SK-N-SH (cell line): Measurements from ENCODE around the gene FLYWCH1. TPM values are rescaled to one million over a fixed set of nuclear protein-coding genes. Genes with fewer than 3 reads are reported as not detected.

Experiments used
- CTCF ChIA-PET: fragments of 300-600, 350-600 bp; formaldehyde crosslinking; extraction: SDS; loops from one replicate; lab custom pipeline; 2021; lab: Yijun Ruan, JAX
- POLR2A ChIA-PET: fragments of 350-600 bp; sonication (Branson Sonifier 250); formaldehyde crosslinking; extraction: SDS; loops from one replicate; lab custom pipeline; 2020; ENCODE audit warnings: antibody characterized with exemption, inconsistent platforms; lab: Yijun Ruan, JAX
- DNase-seq: peaks from one replicate; pipeline ENCODE4 v3.0.0; 2012
- H2AFZ ChIP-seq: fragments of 200-600 bp; sonication (generic); 2 replicates; pipeline ENCODE4 v1.8.1; 2016; ENCODE audit warnings: antibody characterized with exemption, mild to moderate bottlenecking, low read depth
- H3F3A ChIP-seq: fragments of 200-600 bp; sonication (generic); replicated peaks from 2 replicates; pipeline ENCODE3; 2016; ENCODE audit warnings: antibody characterized with exemption, mild to moderate bottlenecking; ENCODE audit not compliant: insufficient read depth
- H3K27ac ChIP-seq, 2 experiments: fragments of 200-500 bp in 1 of 2; fragments of 200-600 bp in 1 of 2; sonication (Bioruptor generic) in 1 of 2; sonication (generic), shearing (Covaris generic) in 1 of 2; 2 replicates each; pipeline versions ENCODE4 v1.5.1 to v1.6.1; 2014 to 2016; ENCODE audit warnings: low read depth in 2 of 2, inconsistent platforms in 1 of 2, low read length in 1 of 2, mild to moderate bottlenecking in 1 of 2, mixed read lengths in 1 of 2
- H3K27me3 ChIP-seq: fragments of 200-600 bp; sonication (generic), shearing (Covaris generic); 2 replicates; pipeline ENCODE4 v1.6.1; 2016; ENCODE audit warnings: mixed run types; ENCODE audit not compliant: insufficient read depth
- H3K36me3 ChIP-seq, 2 experiments: fragments of 200-500 bp in 1 of 2; fragments of 200-600 bp in 1 of 2; sonication (Bioruptor generic) in 1 of 2; sonication (generic) in 1 of 2; replicated peaks in 1 of 2; 2 replicates each; pipeline versions ENCODE3 to v1.5.1; 2014 to 2016; ENCODE audit warnings: low read length in 1 of 2, mild to moderate bottlenecking in 1 of 2; ENCODE audit not compliant: insufficient read depth in 2 of 2, control insufficient read depth in 1 of 2
- H3K4me1 ChIP-seq, 2 experiments: fragments of 200-500 bp in 1 of 2; fragments of 200-600 bp in 1 of 2; sonication (Bioruptor generic) in 1 of 2; sonication (generic), shearing (Covaris generic) in 1 of 2; 2 replicates each; pipeline versions ENCODE4 v1.5.1 to v1.6.1; 2014 to 2016; ENCODE audit warnings: low read depth in 1 of 2, low read length in 1 of 2, mixed run types in 1 of 2; ENCODE audit not compliant: insufficient read depth in 2 of 2, control insufficient read depth in 1 of 2
- H3K4me2 ChIP-seq: fragments of 200-600 bp; sonication (generic), shearing (Covaris generic); 2 replicates; pipeline ENCODE4 v1.6.1; 2017; ENCODE audit warnings: mixed run types
- H3K4me3 ChIP-seq, 2 experiments: fragments of 200-500 bp in 1 of 2; fragments of 200-600 bp in 1 of 2; sonication (Bioruptor generic) in 1 of 2; sonication (generic), shearing (Covaris generic) in 1 of 2; 2 replicates each; pipeline versions ENCODE4 v1.5.1 to v1.8.1; 2014 to 2016; ENCODE audit warnings: low read depth in 2 of 2, inconsistent platforms in 1 of 2, low read length in 1 of 2, mild to moderate bottlenecking in 1 of 2, mixed read lengths in 1 of 2, moderate library complexity in 1 of 2
- H3K79me2 ChIP-seq: fragments of 200-600 bp; sonication (generic); 2 replicates; pipeline ENCODE4 v1.8.1; 2017; ENCODE audit warnings: mild to moderate bottlenecking; ENCODE audit not compliant: insufficient read depth
- H3K9ac ChIP-seq: fragments of 200-600 bp; sonication (generic); 2 replicates; pipeline ENCODE4 v1.6.1; 2017; ENCODE audit warnings: mixed run types
- H3K9me2 ChIP-seq: fragments of 200-600 bp; sonication (generic); 2 replicates; pipeline ENCODE4 v1.6.1; 2017; ENCODE audit warnings: mixed run types
- H3K9me3 ChIP-seq: fragments of 200-600 bp; sonication (generic); 2 replicates; pipeline ENCODE4 v1.6.1; 2017; ENCODE audit warnings: mixed run types, mild to moderate bottlenecking, moderate library complexity
- H4K20me1 ChIP-seq: fragments of 200-600 bp; sonication (generic); 2 replicates; pipeline ENCODE4 v1.6.1; 2017; ENCODE audit warnings: mild to moderate bottlenecking, mixed run types; ENCODE audit not compliant: insufficient read depth
- CHD2 ChIP-seq: fragments of 150-350 bp; IDR thresholded peaks from 2 replicates; pipeline ENCODE4 v1.6.1; 2018; ENCODE audit warnings: low read length; ENCODE audit not compliant: partially characterized antibody
- CTCF ChIP-seq: fragments of 200-600 bp; sonication (generic); IDR thresholded peaks from 2 replicates; pipeline ENCODE4 v1.6.1; 2017; ENCODE audit warnings: antibody characterized with exemption, mild to moderate bottlenecking, moderate library complexity
- EP300 ChIP-seq, 2 experiments: IDR thresholded peaks; 2 replicates each; pipeline versions ENCODE4 v1.4.0 to v1.6.1; 2012; ENCODE audit warnings: borderline replicate concordance in 1 of 2, low read depth in 1 of 2, low read length in 1 of 2
- FOSL2 ChIP-seq: IDR thresholded peaks from 2 replicates; pipeline ENCODE4 v1.4.0; 2012; ENCODE audit warnings: low read depth, mild to moderate bottlenecking, moderate library complexity, borderline replicate concordance
- GABPA ChIP-seq: IDR thresholded peaks from 2 replicates; pipeline ENCODE4 v1.4.0; 2012; ENCODE audit warnings: low read depth, mild to moderate bottlenecking
- GATA2 ChIP-seq: sonication (generic); formaldehyde crosslinking; IDR thresholded peaks from 2 replicates; pipeline ENCODE4 v1.5.0; 2020; ENCODE audit warnings: mild to moderate bottlenecking, missing genetic modification reagents
- JUND ChIP-seq: IDR thresholded peaks from 2 replicates; pipeline ENCODE4 v1.4.0; 2012
- MXI1 ChIP-seq: IDR thresholded peaks from 2 replicates; pipeline ENCODE4 v1.6.1; 2012; ENCODE audit warnings: mild to moderate bottlenecking, low read depth, low read length, improper control_type of control experiment
- PBX3 ChIP-seq: IDR thresholded peaks from 2 replicates; pipeline ENCODE4; 2012
- POLR2AphosphoS5 ChIP-seq: IDR thresholded peaks from 2 replicates; pipeline ENCODE4 v1.6.1; 2012; ENCODE audit warnings: low read depth, low read length
- RAD21 ChIP-seq: IDR thresholded peaks from 2 replicates; pipeline ENCODE4 v1.6.1; 2012; ENCODE audit warnings: mild to moderate bottlenecking, low read length
- RCOR1 ChIP-seq: fragments of 150-350 bp; IDR thresholded peaks from 2 replicates; pipeline ENCODE4 v1.6.1; 2017; ENCODE audit warnings: antibody characterized with exemption, low read length
- REST ChIP-seq: IDR thresholded peaks from 2 replicates; pipeline ENCODE4 v1.6.1; 2012; ENCODE audit warnings: mild to moderate bottlenecking, low read depth, low read length, moderate library complexity
- SIN3A ChIP-seq: IDR thresholded peaks from 2 replicates; pipeline ENCODE4 v1.6.1; 2012; ENCODE audit warnings: low read depth, mild to moderate bottlenecking, low read length, moderate library complexity, borderline replicate concordance
- SMC3 ChIP-seq: IDR thresholded peaks from 2 replicates; pipeline ENCODE4 v1.6.1; 2012; ENCODE audit warnings: low read depth, low read length, improper control_type of control experiment
- TAF1 ChIP-seq: IDR thresholded peaks from 2 replicates; pipeline ENCODE4 v1.6.1; 2012; ENCODE audit warnings: low read depth, mild to moderate bottlenecking, low read length, moderate library complexity, borderline replicate concordance
- TCF12 ChIP-seq: IDR thresholded peaks from 2 replicates; pipeline ENCODE4 v1.4.0; 2012
- USF1 ChIP-seq: IDR thresholded peaks from 2 replicates; pipeline ENCODE4 v1.4.0; 2012; ENCODE audit warnings: low read depth, borderline replicate concordance
- USF2 ChIP-seq: fragments of 150-350 bp; IDR thresholded peaks from 2 replicates; pipeline ENCODE4 v1.6.1; 2017; ENCODE audit warnings: antibody characterized with exemption, low read length, low read depth, borderline replicate concordance
- YY1 ChIP-seq: IDR thresholded peaks from 2 replicates; pipeline ENCODE4 v1.4.0; 2012; ENCODE audit warnings: low read depth, mild to moderate bottlenecking
- WGBS: methylation state at CpG from one replicate; pipeline ENCODE4 v1.1.6; 2017; ENCODE audit warnings: low lambda C conversion rate; 5-methylcytosine and 5-hydroxymethylcytosine counted together
- polyA plus RNA-seq, 3 experiments: library from polyadenylated mRNA; depleted of rRNA; stranded (reverse); fragments of >200 nt; gene quantifications; 2 replicates each; pipeline ENCODE4 v1.2.3, GENCODE V29; 2012

Gene FLYWCH1
- polyA plus RNA-seq, 1 of the 3 experiments (the other 2 are of a cell fraction), result 30.1 TPM

GRCh38 chr16:2982402-2982801 lies 70.7 kb downstream of the FLYWCH1 start:
- H3F3A ChIP-seq, result peaks cover 10% of the 10 kb centered on the region
- peaks cover 16% of the 10 kb centered on the region; the same call in 1 of the 2 replicates for H3K79me2 ChIP-seq
- TF ChIP-seq CHD2 (no peak), CTCF (no peak)
- H3K4me2 ChIP-seq, result no peak overlapping the region
- POLR2A ChIA-PET, result interaction anchor here (1.3 kb wide), 1 partner anchor 8 kb away, joined by 4 read pairs; no protein-coding TSS in a partner anchor
- no peak overlapping the region for H3K27ac ChIP-seq
- no peaks in the 10 kb centered on the region for H3K9me3 ChIP-seq
- H3K9ac ChIP-seq, result no peak overlapping the region
- H3K27me3 ChIP-seq, result no peaks in the 10 kb centered on the region
- DNase-seq, result no peak
- CTCF ChIA-PET, result interaction anchor here (0.9 to 3.1 kb wide), 6 partner anchors 8 to 147 kb away, joined by 3 to 25 read pairs (median 5); partner anchors contain the start of gene KREMEN2
- no peak overlapping the region for H2AFZ ChIP-seq
- no peaks in the 10 kb centered on the region for H4K20me1 ChIP-seq
- H3K4me1 ChIP-seq, result peaks cover 4 to 24% of the 10 kb centered on the region in 2 experiments; a peak in 2 of 4 replicates
- H3K36me3 ChIP-seq, result no peaks in the 10 kb centered on the region
- 95% methylated on average over 5 of the region's 5 CpGs for WGBS
- no peaks in the 10 kb centered on the region for H3K9me2 ChIP-seq
- H3K4me3 ChIP-seq, result no peak overlapping the region

GRCh38 chr16:2983706-2984136 lies 72.0 kb downstream of the FLYWCH1 start:
- Histone ChIP-seq H3F3A (peaks cover 10% of the 10 kb centered on the region), H3K79me2 (peaks cover 12% of the 10 kb centered on the region; the same call in 1 of the 2 replicates), H3K9me3 (no peaks in the 10 kb centered on the region), H3K9ac (no peak overlapping the region), H3K27ac (no peak overlapping the region), H3K9me2 (no peaks in the 10 kb centered on the region), H3K4me2 (no peak overlapping the region), H3K36me3 (no peaks in the 10 kb centered on the region), H3K27me3 (no peaks in the 10 kb centered on the region), H2AFZ (0 out of 2 replicates have a peak overlapping the region, but pooled peaks have one; percentile 35), H3K4me3 (peak overlapping the region; percentile 13 to 57; a peak in 1 of 4 replicates), H3K4me1 (peaks cover 4 to 24% of the 10 kb centered on the region in 2 experiments; a peak in 2 of 4 replicates), H4K20me1 (no peaks in the 10 kb centered on the region)
- POLR2A ChIA-PET, result no interaction called here
- WGBS, result 19% methylated on average over 28 of the region's 42 CpGs
- CTCF ChIA-PET, result interaction anchor here (1.0 to 3.1 kb wide), 5 partner anchors 9 to 57 kb away, joined by 3 to 25 read pairs (median 5); partner anchors contain the start of gene KREMEN2
- peak; percentile 96 for DNase-seq
- TF ChIP-seq USF1, result no peak
- TF ChIP-seq YY1, result no peak
- no peak for TF ChIP-seq JUND
- no peak for TF ChIP-seq FOSL2
- no peak for TF ChIP-seq REST
- TF ChIP-seq SMC3, result peak; percentile 37; the same call in 1 of the 2 replicates
- peak; percentile 43; the same call in 1 of the 2 replicates for TF ChIP-seq SIN3A
- TF ChIP-seq RAD21, result peak; percentile 77
- no peak; the same call in 1 of the 2 replicates for TF ChIP-seq RCOR1
- no peak for TF ChIP-seq TAF1
- TF ChIP-seq MXI1, result no peak
- TF ChIP-seq USF2, result no peak
- TF ChIP-seq GABPA, result no peak
- no peak for TF ChIP-seq GATA2 (CRISPR knock-in tag)
- no peak for TF ChIP-seq POLR2AphosphoS5
- no peak for TF ChIP-seq EP300 (IDR thresholded peaks at IDR 0.05; ENCODE audit: borderline replicate concordance in 1 of 2, low read depth in 1 of 2, low read length in 1 of 2)
- no peak for TF ChIP-seq PBX3
- TF ChIP-seq TCF12, result no peak
